ENCODE measurements around the gene HPCAL1. TPM values are rescaled to one million over a fixed set of nuclear protein-coding genes. Genes with fewer than 3 reads are reported as not detected.

The HPCAL1 gene
- total RNA-seq, 1 donor from 2014 or later, result 15.9 TPM

GRCh38 chr2:10425699-10426098, 123.0 kb downstream of the HPCAL1 start:
- POLR2A ChIA-PET, result no interaction called here
- H3K27me3 Mint-ChIP-seq, result no peaks in the 10 kb centered on the region
- CTCF ChIA-PET, result interaction anchor here (2.1 kb wide), 1 partner anchor 10 kb away, joined by 7 read pairs; no protein-coding TSS in a partner anchor
- no peak overlapping the region for H3K4me3 Mint-ChIP-seq
- H3K4me1 Mint-ChIP-seq, result no peaks in the 10 kb centered on the region
- intact Hi-C loops (cut with micrococcal nuclease), result no loop called here
- peaks cover 57% of the 10 kb centered on the region for H3K36me3 Mint-ChIP-seq (ENCODE audit: low read depth)
- ATAC-seq (ENCODE audit: low read depth), result no peak
- DNase-seq, result no peak
- no peaks in the 10 kb centered on the region for H3K9me3 Mint-ChIP-seq
- TF ChIP-seq CTCF (IDR thresholded peaks at IDR 0.05), result no peak
- no peak overlapping the region for H3K27ac Mint-ChIP-seq

- Mint-ChIP-seq H3K4me3 (no peak overlapping the region), H3K36me3 (ENCODE audit: low read depth) (peaks cover 46% of the 10 kb centered on the region), H3K27me3 (peaks cover 4% of the 10 kb centered on the region), H3K9me3 (no peaks in the 10 kb centered on the region), H3K4me1 (peaks cover 3% of the 10 kb centered on the region), H3K27ac (no peak overlapping the region)
- no peak for TF ChIP-seq CTCF (IDR thresholded peaks at IDR 0.05)
- POLR2A ChIA-PET, result interaction anchor here (1.2 kb wide), 1 partner anchor 17 kb away, joined by 3 read pairs; no protein-coding TSS in a partner anchor
- CTCF ChIA-PET, result interaction anchor here (2.1 kb wide), 1 partner anchor 8 kb away, joined by 7 read pairs; no protein-coding TSS in a partner anchor
- ATAC-seq (ENCODE audit: low read depth) (no peak), DNase-seq (no peak)
- intact Hi-C loops (cut with micrococcal nuclease), result no loop called here
These were observed 124.3 kb downstream of the HPCAL1 start for GRCh38 chr2:10426726-10427617.

GRCh38 chr2:10427618-10427949, 124.9 kb downstream of the HPCAL1 start:
- Mint-ChIP-seq H3K9me3 (no peaks in the 10 kb centered on the region), H3K27ac (no peak overlapping the region), H3K4me1 (peaks cover 7% of the 10 kb centered on the region), H3K27me3 (peaks cover 4% of the 10 kb centered on the region), H3K36me3 (ENCODE audit: low read depth) (peaks cover 39% of the 10 kb centered on the region), H3K4me3 (no peak overlapping the region)
- intact Hi-C loops (cut with micrococcal nuclease), result no loop called here
- no peak for DNase-seq
- ChIA-PET CTCF (no interaction called here), POLR2A (no interaction called here)
- TF ChIP-seq CTCF (IDR thresholded peaks at IDR 0.05), result no peak
- no peak for ATAC-seq (ENCODE audit: low read depth)

GRCh38 chr2:10428355-10428754, 125.7 kb downstream of the HPCAL1 start:
- ChIA-PET CTCF (no interaction called here), POLR2A (no interaction called here)
- Mint-ChIP-seq H3K27me3 (peaks cover 4% of the 10 kb centered on the region), H3K4me1 (peaks cover 11% of the 10 kb centered on the region), H3K4me3 (no peak overlapping the region), H3K27ac (no peak overlapping the region), H3K36me3 (ENCODE audit: low read depth) (peaks cover 34% of the 10 kb centered on the region), H3K9me3 (no peaks in the 10 kb centered on the region)
- intact Hi-C loops (cut with micrococcal nuclease), result no loop called here
- TF ChIP-seq CTCF (IDR thresholded peaks at IDR 0.05), result no peak
- DNase-seq (no peak), ATAC-seq (ENCODE audit: low read depth) (no peak)

GRCh38 chr2:10428924-10429323, 126.2 kb downstream of the HPCAL1 start:
- Mint-ChIP-seq H3K4me3 (no peak overlapping the region), H3K36me3 (ENCODE audit: low read depth) (peaks cover 30% of the 10 kb centered on the region), H3K27ac (no peak overlapping the region), H3K9me3 (no peaks in the 10 kb centered on the region), H3K4me1 (peaks cover 11% of the 10 kb centered on the region), H3K27me3 (peaks cover 4% of the 10 kb centered on the region)
- CTCF ChIA-PET, result no interaction called here
- POLR2A ChIA-PET, result no interaction called here
- DNase-seq, result no peak
- intact Hi-C loops (cut with micrococcal nuclease), result no loop called here
- ATAC-seq (ENCODE audit: low read depth), result no peak
- TF ChIP-seq CTCF (IDR thresholded peaks at IDR 0.05), result no peak

Data from activated B cell treated with CpG ODN at 0.5 μM for 24 hours (primary cell).